Posterior cingulate gyrus (tissue), 11 donors: Measurements from ENCODE around the gene SF3A1.

ENCODE experiments used
- DNase-seq, 10 donors: peaks; one replicate each; pipeline versions ENCODE4 v3.0.0 to v3.0.0-alpha.2; 2020 to 2021; ENCODE audit warnings: mixed read lengths in 3 of 10
- intact Hi-C: fragments of 100-400 bp; cut with DNase I; formaldehyde crosslinking; loops from one replicate; pipeline ENCODE4 v1.15.1; 2023

The SF3A1 gene

GRCh38 chr22:30309951-30310741 lies 46.5 kb downstream of the SF3A1 start:
- intact Hi-C loops = no loop called here
- no peak for DNase-seq

GRCh38 chr22:30308518-30309230 lies 48.0 kb downstream of the SF3A1 start:
- intact Hi-C loops = no loop called here
- DNase-seq = no peak

- peak in 1 of 10 donors; percentile 49 for DNase-seq
- intact Hi-C loops = no loop called here
Measured at GRCh38 chr22:30308093-30308492, 48.6 kb downstream of the SF3A1 start.

- no peak for DNase-seq
- intact Hi-C loops = no loop called here
Measured at GRCh38 chr22:30307041-30307574, 49.6 kb downstream of the SF3A1 start.

GRCh38 chr22:30306627-30307011 lies 50.1 kb downstream of the SF3A1 start:
- intact Hi-C loops = no loop called here
- no peak for DNase-seq

GRCh38 chr22:30305906-30306626 lies 50.6 kb downstream of the SF3A1 start:
- intact Hi-C loops = no loop called here
- no peak for DNase-seq

GRCh38 chr22:30305519-30305905 lies 51.2 kb downstream of the SF3A1 start:
- DNase-seq = peak in 1 of 10 donors; percentile 82
- intact Hi-C loops = no loop called here

- intact Hi-C loops = no loop called here
- DNase-seq = peak in 1 of 10 donors; percentile 84
Measured at GRCh38 chr22:30304495-30305244, 52.0 kb downstream of the SF3A1 start.

GRCh38 chr22:30302810-30303138 lies 53.9 kb downstream of the SF3A1 start:
- intact Hi-C loops = no loop called here

GRCh38 chr22:30301995-30302809 lies 54.5 kb downstream of the SF3A1 start:
- peak in 1 of 10 donors; percentile 85 for DNase-seq
- intact Hi-C loops = no loop called here

More at GRCh38 chr22:30302810-30303138, 53.9 kb downstream of the SF3A1 start:
- no peak for DNase-seq

- peak in 1 of 10 donors; percentile 70 for DNase-seq
- intact Hi-C loops = no loop called here
Measured at GRCh38 chr22:30299322-30299721, 57.4 kb downstream of the SF3A1 start.

- intact Hi-C loops = no loop called here
- DNase-seq = peak in 1 of 10 donors; percentile 75
Measured at GRCh38 chr22:30297991-30298701, 58.5 kb downstream of the SF3A1 start.

- intact Hi-C loops = no loop called here
- DNase-seq = no peak
Measured at GRCh38 chr22:30297276-30297990, 59.3 kb downstream of the SF3A1 start.

- intact Hi-C loops = no loop called here
- DNase-seq = no peak
Measured at GRCh38 chr22:30296833-30297232, 59.9 kb downstream of the SF3A1 start.

- DNase-seq = no peak
- intact Hi-C loops = no loop called here
Measured at GRCh38 chr22:30296324-30296723, 60.4 kb downstream of the SF3A1 start.

GRCh38 chr22:30295576-30295975 lies 61.1 kb downstream of the SF3A1 start:
- intact Hi-C loops = no loop called here

GRCh38 chr22:30294830-30295229 lies 61.9 kb downstream of the SF3A1 start:
- DNase-seq = no peak
- intact Hi-C loops = no loop called here

More at GRCh38 chr22:30295576-30295975, 61.1 kb downstream of the SF3A1 start:
- DNase-seq = no peak

- intact Hi-C loops = no loop called here
- no peak for DNase-seq
Measured at GRCh38 chr22:30294066-30294465, 62.6 kb downstream of the SF3A1 start.
